ENCODE results near the gene CHRDL1. TPM values are rescaled to one million over a fixed set of nuclear protein-coding genes. Genes with fewer than 3 reads are reported as not detected.

The CHRDL1 gene
- total RNA-seq, 1 donor from 2014 or later: 19.7 TPM

DNA sequence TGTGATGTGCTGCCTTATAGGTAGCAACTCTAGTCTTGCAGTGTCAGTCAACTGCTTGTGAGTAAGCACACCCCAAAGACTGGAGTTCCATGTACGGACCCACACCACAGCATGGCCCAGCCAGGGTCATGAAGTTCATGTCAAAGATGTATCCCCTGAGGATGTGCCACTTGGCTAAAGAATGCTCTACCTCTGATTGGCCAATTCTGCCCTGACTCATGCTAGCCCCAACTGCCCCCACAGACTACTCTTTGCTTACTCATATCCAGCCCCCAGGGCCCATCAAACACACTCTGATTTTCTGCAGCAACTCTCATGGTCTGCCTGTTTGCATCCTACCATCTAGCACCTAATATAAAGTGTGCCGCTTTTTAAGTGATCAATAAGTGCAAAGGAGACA lies 62.5 kb downstream of the CHRDL1 start:
- no peaks in the 10 kb centered on the region for H3K9me3 Mint-ChIP-seq (ENCODE audit: low read depth)
- H3K27ac Mint-ChIP-seq: no peak overlapping the region
- H3K4me3 Mint-ChIP-seq (ENCODE audit: low read depth): no peak overlapping the region

DNA sequence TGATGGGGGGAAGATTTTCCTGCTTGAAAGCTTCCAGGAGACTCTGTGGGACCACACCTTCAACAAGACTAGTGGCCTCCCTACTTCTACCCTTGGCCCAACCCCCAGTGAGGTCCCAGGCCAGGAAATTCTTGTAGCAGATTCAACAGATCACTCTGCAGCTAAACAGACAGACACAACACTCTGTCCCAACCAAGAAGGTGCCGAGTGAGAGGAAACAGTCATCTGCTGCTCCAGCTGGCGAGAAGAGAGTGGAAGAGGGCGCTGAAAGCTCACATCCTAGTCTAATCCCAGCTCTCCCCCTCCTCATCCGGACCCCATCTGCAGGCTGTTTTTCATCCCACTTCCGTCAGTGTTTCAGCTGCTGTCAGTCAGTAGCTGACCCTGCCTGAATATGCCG lies 63.4 kb downstream of the CHRDL1 start:
- H3K27ac Mint-ChIP-seq: no peak overlapping the region
- no peaks in the 10 kb centered on the region for H3K9me3 Mint-ChIP-seq (ENCODE audit: low read depth)
- H3K27me3 Mint-ChIP-seq: no peaks in the 10 kb centered on the region
- no peaks in the 10 kb centered on the region for H3K36me3 Mint-ChIP-seq (ENCODE audit: insufficient read depth)
- TF ChIP-seq, protein P1, sequence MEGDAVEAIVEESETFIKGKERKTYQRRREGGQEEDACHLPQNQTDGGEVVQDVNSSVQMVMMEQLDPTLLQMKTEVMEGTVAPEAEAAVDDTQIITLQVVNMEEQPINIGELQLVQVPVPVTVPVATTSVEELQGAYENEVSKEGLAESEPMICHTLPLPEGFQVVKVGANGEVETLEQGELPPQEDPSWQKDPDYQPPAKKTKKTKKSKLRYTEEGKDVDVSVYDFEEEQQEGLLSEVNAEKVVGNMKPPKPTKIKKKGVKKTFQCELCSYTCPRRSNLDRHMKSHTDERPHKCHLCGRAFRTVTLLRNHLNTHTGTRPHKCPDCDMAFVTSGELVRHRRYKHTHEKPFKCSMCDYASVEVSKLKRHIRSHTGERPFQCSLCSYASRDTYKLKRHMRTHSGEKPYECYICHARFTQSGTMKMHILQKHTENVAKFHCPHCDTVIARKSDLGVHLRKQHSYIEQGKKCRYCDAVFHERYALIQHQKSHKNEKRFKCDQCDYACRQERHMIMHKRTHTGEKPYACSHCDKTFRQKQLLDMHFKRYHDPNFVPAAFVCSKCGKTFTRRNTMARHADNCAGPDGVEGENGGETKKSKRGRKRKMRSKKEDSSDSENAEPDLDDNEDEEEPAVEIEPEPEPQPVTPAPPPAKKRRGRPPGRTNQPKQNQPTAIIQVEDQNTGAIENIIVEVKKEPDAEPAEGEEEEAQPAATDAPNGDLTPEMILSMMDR (IDR thresholded peaks at IDR 0.05; ENCODE audit: unreplicated experiment): no peak
- H3K4me1 Mint-ChIP-seq (ENCODE audit: low read depth): no peaks in the 10 kb centered on the region
- no peak overlapping the region for H3K4me3 Mint-ChIP-seq (ENCODE audit: low read depth)
- DNase-seq (ENCODE audit: low spot score, unreplicated experiment): no peak

More for the DNA sequence above, 62.5 kb downstream of the CHRDL1 start:
- no peaks in the 10 kb centered on the region for H3K4me1 Mint-ChIP-seq (ENCODE audit: low read depth)
- no peaks in the 10 kb centered on the region for H3K36me3 Mint-ChIP-seq (ENCODE audit: insufficient read depth)
- TF ChIP-seq, protein P1 (IDR thresholded peaks at IDR 0.05; ENCODE audit: unreplicated experiment): no peak
- H3K27me3 Mint-ChIP-seq: no peaks in the 10 kb centered on the region
- DNase-seq (ENCODE audit: low spot score, unreplicated experiment): no peak

DNA sequence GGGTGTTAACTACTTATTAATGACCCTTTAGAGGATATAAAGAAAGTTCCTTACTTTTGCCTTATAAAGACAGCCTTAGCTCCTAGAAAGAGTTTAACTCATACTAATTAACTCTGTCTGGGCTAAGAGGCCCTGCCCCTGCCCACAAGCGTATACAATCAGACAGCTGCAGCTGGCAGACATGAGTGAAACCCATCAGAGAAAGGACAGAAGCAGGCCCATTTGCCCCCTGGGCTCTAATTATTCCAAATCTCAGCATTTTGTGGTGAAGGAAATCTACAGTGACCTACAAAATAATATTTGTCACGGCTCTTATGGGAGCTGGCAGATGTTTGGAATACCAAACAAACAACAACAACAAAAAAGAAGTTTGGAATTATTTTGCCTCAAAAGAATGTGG lies 71.8 kb downstream of the CHRDL1 start:
- no peaks in the 10 kb centered on the region for H3K9me3 Mint-ChIP-seq (ENCODE audit: low read depth)
- H3K27me3 Mint-ChIP-seq: no peaks in the 10 kb centered on the region
- no peaks in the 10 kb centered on the region for H3K4me1 Mint-ChIP-seq (ENCODE audit: low read depth)
- no peak for DNase-seq (ENCODE audit: low spot score, unreplicated experiment)
- no peaks in the 10 kb centered on the region for H3K36me3 Mint-ChIP-seq (ENCODE audit: insufficient read depth)
- H3K4me3 Mint-ChIP-seq (ENCODE audit: low read depth): no peak overlapping the region
- TF ChIP-seq, protein P1 (IDR thresholded peaks at IDR 0.05; ENCODE audit: unreplicated experiment): no peak
- H3K27ac Mint-ChIP-seq: no peak overlapping the region

DNA sequence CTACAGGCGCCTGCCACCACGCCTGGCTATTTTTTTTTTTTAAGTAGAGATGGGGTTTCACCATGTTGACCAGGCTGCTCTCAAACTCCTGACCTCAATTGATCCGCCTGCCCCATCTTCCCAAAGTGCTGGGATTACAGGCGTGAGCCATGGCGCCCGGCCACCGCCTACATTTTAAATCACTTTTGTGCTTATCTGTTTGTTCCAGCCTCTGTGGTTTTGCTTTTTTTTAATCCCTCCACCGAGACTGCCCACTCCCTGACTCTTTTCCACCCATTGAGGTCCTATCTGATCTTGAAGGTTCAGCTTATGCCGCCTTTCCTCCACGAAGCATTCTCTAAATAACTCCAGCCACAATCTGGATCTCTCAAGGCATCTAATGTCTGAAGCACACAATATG lies 73.5 kb downstream of the CHRDL1 start:
- Mint-ChIP-seq H3K36me3 (ENCODE audit: insufficient read depth) (no peaks in the 10 kb centered on the region), H3K4me1 (ENCODE audit: low read depth) (no peaks in the 10 kb centered on the region), H3K27ac (no peak overlapping the region), H3K4me3 (ENCODE audit: low read depth) (no peak overlapping the region), H3K9me3 (ENCODE audit: low read depth) (no peaks in the 10 kb centered on the region), H3K27me3 (no peaks in the 10 kb centered on the region)
- no peak for DNase-seq (ENCODE audit: low spot score, unreplicated experiment)
- TF ChIP-seq, protein P1 (IDR thresholded peaks at IDR 0.05; ENCODE audit: unreplicated experiment): no peak

DNA sequence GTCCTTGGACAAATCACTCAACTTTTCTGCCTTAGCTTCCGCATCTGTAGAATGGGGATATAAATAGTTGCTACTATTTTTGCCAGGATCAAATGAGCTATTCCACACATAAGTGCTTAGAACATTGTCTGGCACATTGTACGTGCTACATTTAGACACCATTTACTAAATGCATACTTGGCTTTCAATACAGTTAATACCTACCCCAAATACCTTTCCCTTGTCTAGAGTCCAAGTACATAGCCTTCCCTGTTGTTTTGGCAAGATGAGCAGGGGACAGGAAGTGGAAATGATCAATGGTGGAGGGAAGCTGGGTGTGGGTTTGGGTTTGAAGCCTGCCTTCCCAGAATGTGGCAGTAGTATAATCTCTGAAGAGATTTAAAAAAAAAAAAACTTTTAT lies 82.0 kb downstream of the CHRDL1 start:
- H3K36me3 Mint-ChIP-seq (ENCODE audit: insufficient read depth): no peaks in the 10 kb centered on the region
- no peaks in the 10 kb centered on the region for H3K4me1 Mint-ChIP-seq (ENCODE audit: low read depth)
- H3K27ac Mint-ChIP-seq: no peak overlapping the region
- no peak overlapping the region for H3K4me3 Mint-ChIP-seq (ENCODE audit: low read depth)
- H3K9me3 Mint-ChIP-seq (ENCODE audit: low read depth): no peaks in the 10 kb centered on the region
- no peaks in the 10 kb centered on the region for H3K27me3 Mint-ChIP-seq
- no peak for DNase-seq (ENCODE audit: low spot score, unreplicated experiment)
- TF ChIP-seq, protein P1 (IDR thresholded peaks at IDR 0.05; ENCODE audit: unreplicated experiment): no peak
